ENCODE measurements around the gene LAMA3. TPM values are rescaled to one million over a fixed set of nuclear protein-coding genes. Genes with fewer than 3 reads are reported as not detected.
"Not testable (repeated sequence)": the region's sequence is repeated elsewhere in the genome, so short reads cannot be mapped to it uniquely, and the experiment has no call there.

LAMA3 gene
- total RNA-seq, 1 donor from 2014 or later = 1.2 TPM

GRCh38 chr18:23725827-23726661 lies 36.8 kb downstream of the LAMA3 start:
- no peak for DNase-seq (ENCODE audit: low spot score in 2 of 2)
- no peak for FAIRE-seq

GRCh38 chr18:23727707-23728493 lies 38.6 kb downstream of the LAMA3 start:
- FAIRE-seq = no peak
- no peak for DNase-seq (ENCODE audit: low spot score in 2 of 2)

- DNase-seq (ENCODE audit: low spot score in 2 of 2) (no peak), FAIRE-seq (no peak)
These were observed 41.6 kb downstream of the LAMA3 start for GRCh38 chr18:23730857-23731256.

- no peak for DNase-seq (ENCODE audit: low spot score in 2 of 2)
- FAIRE-seq = no peak
These were observed 42.6 kb downstream of the LAMA3 start for GRCh38 chr18:23731861-23732260.

- FAIRE-seq = no peak
- no peak for DNase-seq (ENCODE audit: low spot score in 2 of 2)
These were observed 43.2 kb downstream of the LAMA3 start for GRCh38 chr18:23732439-23732838.

GRCh38 chr18:23733265-23733664 lies 44.0 kb downstream of the LAMA3 start:
- DNase-seq (ENCODE audit: low spot score in 2 of 2); FAIRE-seq: not testable (repeated sequence)

- FAIRE-seq = no peak
- DNase-seq (ENCODE audit: low spot score in 2 of 2) = no peak
These were observed 44.6 kb downstream of the LAMA3 start for GRCh38 chr18:23733895-23734294.

- FAIRE-seq (no peak), DNase-seq (ENCODE audit: low spot score in 2 of 2) (no peak)
These were observed 45.8 kb downstream of the LAMA3 start for GRCh38 chr18:23735021-23735464.

GRCh38 chr18:23737578-23737977 lies 48.3 kb downstream of the LAMA3 start:
- FAIRE-seq = no peak
- DNase-seq (ENCODE audit: low spot score in 2 of 2) = no peak

- no peak for DNase-seq (ENCODE audit: low spot score in 2 of 2)
- no peak for FAIRE-seq
These were observed 48.9 kb downstream of the LAMA3 start for GRCh38 chr18:23738151-23738550.

- DNase-seq (ENCODE audit: low spot score in 2 of 2) (no peak), FAIRE-seq (no peak)
These were observed 49.3 kb downstream of the LAMA3 start for GRCh38 chr18:23738575-23738974.

- no peak for FAIRE-seq
- DNase-seq (ENCODE audit: low spot score in 2 of 2) = no peak
These were observed 51.0 kb downstream of the LAMA3 start for GRCh38 chr18:23740105-23740830.

- FAIRE-seq; DNase-seq (ENCODE audit: low spot score in 2 of 2): not testable (repeated sequence)
These were observed 52.7 kb downstream of the LAMA3 start for GRCh38 chr18:23741967-23742366.

- DNase-seq (ENCODE audit: low spot score in 2 of 2) = no peak
- no peak for FAIRE-seq
These were observed 54.6 kb downstream of the LAMA3 start for GRCh38 chr18:23743733-23744333.

GRCh38 chr18:23745366-23745765 lies 56.1 kb downstream of the LAMA3 start:
- FAIRE-seq (no peak), DNase-seq (ENCODE audit: low spot score in 2 of 2) (no peak)

- FAIRE-seq (no peak), DNase-seq (ENCODE audit: low spot score in 2 of 2) (no peak)
These were observed 57.6 kb downstream of the LAMA3 start for GRCh38 chr18:23746851-23747250.

GRCh38 chr18:23752363-23752762 lies 63.1 kb downstream of the LAMA3 start:
- no peak for FAIRE-seq
- no peak for DNase-seq (ENCODE audit: low spot score in 2 of 2)

GRCh38 chr18:23752796-23753195 lies 63.5 kb downstream of the LAMA3 start:
- DNase-seq (ENCODE audit: low spot score in 2 of 2) (peak; percentile 25 to 28), FAIRE-seq (no peak)

GRCh38 chr18:23756590-23757436 lies 67.6 kb downstream of the LAMA3 start:
- FAIRE-seq = no peak
- no peak for DNase-seq (ENCODE audit: low spot score in 2 of 2)

GRCh38 chr18:23757437-23757733 lies 68.1 kb downstream of the LAMA3 start:
- no peak for FAIRE-seq
- no peak for DNase-seq (ENCODE audit: low spot score in 2 of 2)

Data from frontal cortex (tissue), 4 donors.